Fibroblast of the aortic adventitia (primary cell): ENCODE data around the gene AGAP2. TPM values are rescaled to one million over a fixed set of nuclear protein-coding genes. Genes with fewer than 3 reads are reported as not detected.
"Not testable (repeated sequence)": the region's sequence is repeated elsewhere in the genome, so short reads cannot be mapped to it uniquely, and the experiment has no call there.

Experiments used
- DNase-seq: peaks from one replicate; pipeline ENCODE4 v3.0.0-alpha.2; 2010; ENCODE audit warnings: low read depth
- H3K4me3 ChIP-seq: 2 replicates; pipeline ENCODE4 v1.5.1; 2011; ENCODE audit warnings: low read depth, mild to moderate bottlenecking, control low read depth, low read length, moderate library complexity
- CTCF ChIP-seq: IDR thresholded peaks from 2 replicates; pipeline ENCODE4 v1.5.1; 2011; ENCODE audit warnings: mild to moderate bottlenecking, low read length, control low read depth, inconsistent platforms; ENCODE audit not compliant: insufficient read depth
- total RNA-seq: library from RNA; depleted of rRNA; stranded (reverse); fragments of >200 nt; gene quantifications from 2 replicates; pipeline ENCODE4 v1.2.3, GENCODE V29; 2012; ENCODE audit warnings: low replicate concordance

The AGAP2 gene
- total RNA-seq, 1 donor, result 0.27 TPM

DNA sequence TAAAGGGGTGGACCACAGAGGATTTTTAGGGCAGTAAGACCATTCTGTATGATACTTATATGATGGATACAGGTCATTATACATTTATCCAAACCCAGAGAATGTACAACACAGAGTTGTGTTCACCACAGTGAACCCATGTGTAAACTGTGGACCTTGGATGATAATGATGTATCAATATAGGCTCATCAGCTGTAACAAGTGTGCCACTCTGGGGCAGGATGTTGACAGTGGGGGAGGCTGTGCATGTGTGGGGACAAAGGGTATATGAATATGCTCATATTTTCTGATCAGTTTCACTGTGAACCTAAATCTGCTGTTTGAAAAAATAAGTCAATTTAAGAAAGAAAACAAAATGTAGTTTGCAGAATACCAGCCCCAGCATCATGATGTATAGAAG lies 58.8 kb downstream of the AGAP2 start:
- no peak for DNase-seq
- H3K4me3 ChIP-seq, result no peak overlapping the region
- no peak for TF ChIP-seq CTCF

DNA sequence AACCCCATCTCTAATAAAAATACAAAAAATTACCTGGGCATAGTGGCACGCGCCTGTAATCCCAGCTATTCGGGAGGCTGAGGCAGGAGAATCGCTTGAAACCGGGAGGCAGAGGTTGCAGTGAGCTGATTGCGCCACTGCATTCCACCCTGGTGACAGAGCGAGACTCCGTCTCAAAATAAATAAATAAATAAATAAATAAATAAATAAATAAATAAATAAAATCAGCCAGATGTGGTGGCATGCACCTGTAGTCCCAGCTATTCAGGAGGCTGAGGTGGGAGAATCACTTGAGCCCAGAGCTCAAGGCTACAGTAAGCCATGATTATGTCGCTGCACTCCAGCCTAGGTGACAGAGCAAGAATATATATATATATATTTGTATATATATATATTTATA lies 60.6 kb downstream of the AGAP2 start:
- not testable (repeated sequence) for H3K4me3 ChIP-seq, DNase-seq

DNA sequence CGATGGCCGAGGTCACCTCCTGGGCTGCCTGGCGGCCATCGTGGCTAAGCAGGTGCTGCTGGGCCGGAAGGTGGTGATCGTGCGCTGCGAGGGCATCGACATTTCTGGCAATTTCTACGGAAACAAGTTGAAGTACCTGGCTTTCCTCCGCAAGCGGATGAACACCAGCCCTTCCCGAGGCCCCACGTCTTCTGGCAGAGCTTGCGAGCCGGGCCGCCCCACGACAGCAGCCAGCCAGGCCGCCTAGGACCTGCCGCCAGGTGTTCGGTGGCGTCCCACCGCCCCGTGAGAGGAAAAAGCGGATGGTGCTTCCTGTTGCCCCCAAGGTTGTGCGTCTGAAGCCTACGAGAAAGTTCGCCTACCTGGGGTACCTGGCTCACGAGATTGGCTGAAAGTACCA lies 63.9 kb downstream of the AGAP2 start:
- no peak for TF ChIP-seq CTCF
- no peak for DNase-seq
- H3K4me3 ChIP-seq, result no peak overlapping the region

Other genes starting within 250 kb of the AGAP2 start
- gene DDIT3, start 218.2 kb downstream of the AGAP2 start, total RNA-seq, result 37.7 and 60.3 TPM in 2 replicates
- gene MBD6, start 215.9 kb downstream of the AGAP2 start, total RNA-seq, result 4.2 and 7.6 TPM in 2 replicates
- 106 and 140 TPM in 2 replicates for gene DCTN2, start 191.6 kb downstream of the AGAP2 start, total RNA-seq
- 0.72 and 1.8 TPM in 2 replicates for gene KIF5A, start 188.7 kb downstream of the AGAP2 start, total RNA-seq
- gene PIP4K2C, start 147.6 kb downstream of the AGAP2 start, total RNA-seq, result 12.4 and 19.4 TPM in 2 replicates
- gene DTX3, start 133.9 kb downstream of the AGAP2 start, total RNA-seq, result 10.5 and 16.9 TPM in 2 replicates
- 18.3 and 64.5 TPM in 2 replicates for gene ARHGEF25, start 127.3 kb downstream of the AGAP2 start, total RNA-seq
- 1.7 and 6.9 TPM in 2 replicates for gene B4GALNT1, start 105.5 kb downstream of the AGAP2 start, total RNA-seq
- 229 and 425 TPM in 2 replicates for gene OS9, start 44.6 kb downstream of the AGAP2 start, total RNA-seq
- 17.3 and 43.9 TPM in 2 replicates for gene TSPAN31, start 6.3 kb upstream of the AGAP2 start, total RNA-seq
- 208 and 588 TPM in 2 replicates for gene CDK4, start 13.6 kb upstream of the AGAP2 start, total RNA-seq
- 0.57 and 2.1 TPM in 2 replicates for gene MARCHF9, start 16.4 kb upstream of the AGAP2 start, total RNA-seq
- gene CYP27B1, start 28.3 kb upstream of the AGAP2 start, total RNA-seq, result 0.45 TPM in 1 of 2 replicates, not detected in the other
- gene METTL1, start 33.4 kb upstream of the AGAP2 start, total RNA-seq, result 9.7 and 10.5 TPM in 2 replicates
- gene EEF1AKMT3, start 33.9 kb upstream of the AGAP2 start, total RNA-seq, result 3.9 and 6.6 TPM in 2 replicates
- gene TSFM, start 44.0 kb upstream of the AGAP2 start, total RNA-seq, result 16.2 and 19.9 TPM in 2 replicates
- 2.5 and 3.5 TPM in 2 replicates for gene AVIL, start 80.0 kb upstream of the AGAP2 start, total RNA-seq
- gene CTDSP2, start 108.0 kb upstream of the AGAP2 start, total RNA-seq, result 90.7 and 128 TPM in 2 replicates
- 5.6 and 10.1 TPM in 2 replicates for gene ATP23, start 202.8 kb upstream of the AGAP2 start, total RNA-seq